DND-41 (cell line): ENCODE results near the gene KLK3.

Experiments
- CTCF ChIP-seq: IDR thresholded peaks from 2 replicates; pipeline ENCODE4 v1.5.1; 2012; ENCODE audit warnings: borderline replicate concordance, low read length, moderate library complexity, mild to moderate bottlenecking; ENCODE audit not compliant: poor library complexity, severe bottlenecking; ENCODE audit errors: extremely low read depth
- EZH2 ChIP-seq: IDR thresholded peaks from 3 replicates; pipeline ENCODE4 v1.6.1; 2012; ENCODE audit warnings: borderline replicate concordance, low read depth, mild to moderate bottlenecking, moderate library complexity, low read length, inconsistent platforms; ENCODE audit not compliant: severe bottlenecking

- TF ChIP-seq CTCF (no peak), EZH2 (no peak)
Measured at GRCh38 chr19:50897612-50898011, 42.9 kb downstream of the KLK3 start.
